ENCODE measurements around the gene KRT17.

DNA sequence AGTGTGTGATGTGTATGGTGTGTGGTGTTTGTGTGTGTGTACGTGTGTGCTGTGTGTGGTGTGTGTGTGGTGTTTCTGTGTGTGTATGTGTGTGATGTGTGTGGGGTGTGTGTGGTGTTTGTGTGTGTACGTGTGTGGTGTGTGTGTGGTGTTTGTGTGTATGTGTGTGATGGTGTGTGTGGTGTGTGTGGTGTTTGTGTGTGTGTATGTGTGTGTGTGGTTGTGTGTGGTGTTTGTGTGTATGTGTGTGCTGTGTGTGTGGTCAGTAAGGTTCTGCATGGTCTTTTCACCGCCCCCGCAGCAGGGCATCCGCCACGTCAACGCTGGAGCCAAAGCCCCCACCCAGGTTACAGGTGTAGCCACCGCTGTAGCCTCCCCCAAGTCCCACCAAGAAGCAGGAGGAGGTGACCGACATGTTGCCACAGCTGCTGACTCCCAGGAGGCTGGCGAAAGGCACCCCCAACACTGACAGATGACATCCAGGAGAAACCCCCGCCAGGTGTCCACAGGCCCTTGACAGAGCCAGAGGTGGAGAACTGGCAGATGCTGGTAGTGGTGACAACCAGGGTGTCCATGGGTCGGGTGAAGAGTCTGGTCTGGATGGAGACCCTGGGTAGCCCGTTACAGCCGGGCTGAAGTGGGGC, 9.3 kb upstream of the KRT17 start:
- TF ChIP-seq, protein P1, sequence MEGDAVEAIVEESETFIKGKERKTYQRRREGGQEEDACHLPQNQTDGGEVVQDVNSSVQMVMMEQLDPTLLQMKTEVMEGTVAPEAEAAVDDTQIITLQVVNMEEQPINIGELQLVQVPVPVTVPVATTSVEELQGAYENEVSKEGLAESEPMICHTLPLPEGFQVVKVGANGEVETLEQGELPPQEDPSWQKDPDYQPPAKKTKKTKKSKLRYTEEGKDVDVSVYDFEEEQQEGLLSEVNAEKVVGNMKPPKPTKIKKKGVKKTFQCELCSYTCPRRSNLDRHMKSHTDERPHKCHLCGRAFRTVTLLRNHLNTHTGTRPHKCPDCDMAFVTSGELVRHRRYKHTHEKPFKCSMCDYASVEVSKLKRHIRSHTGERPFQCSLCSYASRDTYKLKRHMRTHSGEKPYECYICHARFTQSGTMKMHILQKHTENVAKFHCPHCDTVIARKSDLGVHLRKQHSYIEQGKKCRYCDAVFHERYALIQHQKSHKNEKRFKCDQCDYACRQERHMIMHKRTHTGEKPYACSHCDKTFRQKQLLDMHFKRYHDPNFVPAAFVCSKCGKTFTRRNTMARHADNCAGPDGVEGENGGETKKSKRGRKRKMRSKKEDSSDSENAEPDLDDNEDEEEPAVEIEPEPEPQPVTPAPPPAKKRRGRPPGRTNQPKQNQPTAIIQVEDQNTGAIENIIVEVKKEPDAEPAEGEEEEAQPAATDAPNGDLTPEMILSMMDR (conservative IDR thresholded peaks at IDR 0.05): no peak
- TF ChIP-seq EZH2 (IDR thresholded peaks at IDR 0.05; ENCODE audit: low read depth): no peak

All from PC-9 (cell line).